HL-60 (cell line): ENCODE measurements around the gene IFITM2.

Experiments used
- CTCF ChIP-seq: IDR thresholded peaks from one replicate; pipeline ENCODE4 v1.5.1; 2011; ENCODE audit warnings: low read length, control low read depth, inconsistent platforms; ENCODE audit not compliant: insufficient read depth
- POLR2AphosphoS5 ChIP-seq: IDR thresholded peaks from 2 replicates; pipeline ENCODE4 v1.6.1; 2012; ENCODE audit warnings: low read depth

GRCh38 chr11:329886-330253, 22.3 kb downstream of the IFITM2 start:
- TF ChIP-seq CTCF = no peak
- TF ChIP-seq POLR2AphosphoS5 = no peak
